ENCODE measurements around the gene PASK. TPM values are rescaled to one million over a fixed set of nuclear protein-coding genes. Genes with fewer than 3 reads are reported as not detected.

The PASK gene
- total RNA-seq, 2 experiments from 2014 or later: 26.8 to 84.3 TPM

DNA sequence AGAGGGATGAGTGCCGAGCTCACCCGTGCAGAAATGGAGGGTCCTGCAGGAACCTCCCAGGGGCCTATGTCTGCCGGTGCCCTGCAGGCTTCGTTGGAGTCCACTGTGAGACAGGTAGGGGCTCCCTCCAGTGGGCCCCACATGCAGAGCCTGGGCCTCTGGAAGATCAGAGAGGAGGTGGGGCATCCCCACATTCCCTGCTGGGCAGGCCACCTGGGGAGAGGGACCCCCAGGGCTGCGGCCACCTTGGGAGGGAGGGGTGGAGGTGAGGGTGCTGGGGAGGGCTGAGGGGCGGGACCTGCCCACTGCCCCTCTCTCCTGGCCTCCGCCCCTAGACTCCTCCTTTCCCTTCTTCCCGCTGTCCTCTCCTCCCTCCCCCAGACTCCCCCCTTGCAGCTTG, 85.7 kb downstream of the PASK start:
- intact Hi-C loops (cut with micrococcal nuclease; ENCODE audit: unreplicated experiment): no loop called here
- Histone ChIP-seq H3K4me2 (ENCODE audit: low read length) (no peak overlapping the region), H4K20me1 (ENCODE audit: insufficient read depth, low read length) (no peaks in the 10 kb centered on the region), H3K27ac (ENCODE audit: low read depth, low read length, poor library complexity, severe bottlenecking) (no peak overlapping the region), H2AFZ (ENCODE audit: low read length) (no peak overlapping the region), H3K9me2 (ENCODE audit: insufficient read depth, low read length) (no peaks in the 10 kb centered on the region), H3K4me1 (ENCODE audit: insufficient read depth, low read length, poor library complexity, severe bottlenecking) (no peaks in the 10 kb centered on the region), H3K79me2 (ENCODE audit: insufficient read depth, low read depth, low read length) (no peaks in the 10 kb centered on the region), H3K9me3 (ENCODE audit: low read length) (no peaks in the 10 kb centered on the region), H3K36me3 (ENCODE audit: insufficient read depth, low read length) (no peaks in the 10 kb centered on the region), H3K4me3 (ENCODE audit: low read depth, low read length, poor library complexity, severe bottlenecking) (no peak overlapping the region)
- no peak for DNase-seq (ENCODE audit: low spot score)
- TF ChIP-seq CTCF (conservative IDR thresholded peaks at IDR 0.05; ENCODE audit: low read length) (no peak), EZH2phosphoT487 (IDR thresholded peaks at IDR 0.05; ENCODE audit: borderline replicate concordance, low read depth, low read length) (no peak)
- BruUV-seq (replicated peaks): no TSS peak
- CTCF ChIA-PET (ENCODE audit: unreplicated experiment): no interaction called here
- POLR2A ChIA-PET: no interaction called here

DNA sequence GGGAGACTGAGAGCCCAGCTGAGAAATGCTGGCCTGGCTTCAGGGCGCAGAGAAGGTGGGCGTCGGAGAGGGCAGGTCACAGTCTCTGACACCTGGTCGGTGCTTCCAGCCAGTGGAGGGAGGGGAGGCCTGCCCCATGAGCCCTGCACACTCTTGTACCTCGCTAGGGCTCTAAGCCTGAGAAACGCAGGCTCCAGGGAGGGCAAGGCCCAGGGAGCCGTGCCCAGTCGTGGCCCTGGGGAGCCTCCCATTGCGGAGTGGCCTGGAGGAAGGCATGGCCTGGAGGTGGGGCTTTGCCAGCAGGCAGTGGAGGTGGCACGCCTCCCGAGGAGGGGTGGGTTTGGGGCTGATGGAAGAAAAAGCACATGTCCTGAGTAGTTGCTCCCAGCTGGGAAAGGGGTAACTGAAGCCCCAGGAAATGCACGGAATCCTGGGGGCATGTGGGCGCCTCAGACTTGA, 86.2 kb downstream of the PASK start:
- Histone ChIP-seq H3K4me1 (ENCODE audit: insufficient read depth, low read length, poor library complexity, severe bottlenecking) (no peaks in the 10 kb centered on the region), H3K4me2 (ENCODE audit: low read length) (no peak overlapping the region), H3K9me3 (ENCODE audit: low read length) (no peaks in the 10 kb centered on the region), H3K79me2 (ENCODE audit: insufficient read depth, low read depth, low read length) (no peaks in the 10 kb centered on the region), H3K9me2 (ENCODE audit: insufficient read depth, low read length) (no peaks in the 10 kb centered on the region), H3K4me3 (ENCODE audit: low read depth, low read length, poor library complexity, severe bottlenecking) (no peak overlapping the region), H3K27ac (ENCODE audit: low read depth, low read length, poor library complexity, severe bottlenecking) (no peak overlapping the region), H4K20me1 (ENCODE audit: insufficient read depth, low read length) (no peaks in the 10 kb centered on the region), H3K36me3 (ENCODE audit: insufficient read depth, low read length) (no peaks in the 10 kb centered on the region), H2AFZ (ENCODE audit: low read length) (no peak overlapping the region)
- POLR2A ChIA-PET: no interaction called here
- CTCF ChIA-PET (ENCODE audit: unreplicated experiment): no interaction called here
- BruUV-seq (replicated peaks): no TSS peak
- intact Hi-C loops (cut with micrococcal nuclease; ENCODE audit: unreplicated experiment): no loop called here
- TF ChIP-seq CTCF (conservative IDR thresholded peaks at IDR 0.05; ENCODE audit: low read length): no peak
- TF ChIP-seq EZH2phosphoT487 (IDR thresholded peaks at IDR 0.05; ENCODE audit: borderline replicate concordance, low read depth, low read length): no peak
- DNase-seq (ENCODE audit: low spot score): no peak

GRCh38 chr2:241062389-241063092, 86.7 kb downstream of the PASK start:
- no peak overlapping the region for H2AFZ ChIP-seq (ENCODE audit: low read length)
- CTCF ChIA-PET (ENCODE audit: unreplicated experiment): no interaction called here
- BruUV-seq (replicated peaks): no TSS peak
- POLR2A ChIA-PET: no interaction called here
- H3K9me3 ChIP-seq (ENCODE audit: low read length): no peaks in the 10 kb centered on the region
- H3K36me3 ChIP-seq (ENCODE audit: insufficient read depth, low read length): no peaks in the 10 kb centered on the region
- DNase-seq (ENCODE audit: low spot score): no peak
- H4K20me1 ChIP-seq (ENCODE audit: insufficient read depth, low read length): no peaks in the 10 kb centered on the region
- no peak overlapping the region for H3K4me2 ChIP-seq (ENCODE audit: low read length)
- no peaks in the 10 kb centered on the region for H3K4me1 ChIP-seq (ENCODE audit: insufficient read depth, low read length, poor library complexity, severe bottlenecking)
- H3K27ac ChIP-seq (ENCODE audit: low read depth, low read length, poor library complexity, severe bottlenecking): no peak overlapping the region
- no peaks in the 10 kb centered on the region for H3K79me2 ChIP-seq (ENCODE audit: insufficient read depth, low read depth, low read length)
- H3K4me3 ChIP-seq (ENCODE audit: low read depth, low read length, poor library complexity, severe bottlenecking): no peak overlapping the region
- intact Hi-C loops (cut with micrococcal nuclease; ENCODE audit: unreplicated experiment): no loop called here
- TF ChIP-seq EZH2phosphoT487 (IDR thresholded peaks at IDR 0.05; ENCODE audit: borderline replicate concordance, low read depth, low read length) (no peak), CTCF (conservative IDR thresholded peaks at IDR 0.05; ENCODE audit: low read length) (no peak)
- H3K9me2 ChIP-seq (ENCODE audit: insufficient read depth, low read length): no peaks in the 10 kb centered on the region
